ENCODE data around the gene HPN. TPM values are rescaled to one million over a fixed set of nuclear protein-coding genes. Genes with fewer than 3 reads are reported as not detected.
A peak's percentile ranks its signal among the peaks of the same experiment; 100 is the strongest.

Gene HPN
- total RNA-seq, 4 donors from 2014 or later, result 0.26 to 2.7 (median 0.68) TPM

DNA sequence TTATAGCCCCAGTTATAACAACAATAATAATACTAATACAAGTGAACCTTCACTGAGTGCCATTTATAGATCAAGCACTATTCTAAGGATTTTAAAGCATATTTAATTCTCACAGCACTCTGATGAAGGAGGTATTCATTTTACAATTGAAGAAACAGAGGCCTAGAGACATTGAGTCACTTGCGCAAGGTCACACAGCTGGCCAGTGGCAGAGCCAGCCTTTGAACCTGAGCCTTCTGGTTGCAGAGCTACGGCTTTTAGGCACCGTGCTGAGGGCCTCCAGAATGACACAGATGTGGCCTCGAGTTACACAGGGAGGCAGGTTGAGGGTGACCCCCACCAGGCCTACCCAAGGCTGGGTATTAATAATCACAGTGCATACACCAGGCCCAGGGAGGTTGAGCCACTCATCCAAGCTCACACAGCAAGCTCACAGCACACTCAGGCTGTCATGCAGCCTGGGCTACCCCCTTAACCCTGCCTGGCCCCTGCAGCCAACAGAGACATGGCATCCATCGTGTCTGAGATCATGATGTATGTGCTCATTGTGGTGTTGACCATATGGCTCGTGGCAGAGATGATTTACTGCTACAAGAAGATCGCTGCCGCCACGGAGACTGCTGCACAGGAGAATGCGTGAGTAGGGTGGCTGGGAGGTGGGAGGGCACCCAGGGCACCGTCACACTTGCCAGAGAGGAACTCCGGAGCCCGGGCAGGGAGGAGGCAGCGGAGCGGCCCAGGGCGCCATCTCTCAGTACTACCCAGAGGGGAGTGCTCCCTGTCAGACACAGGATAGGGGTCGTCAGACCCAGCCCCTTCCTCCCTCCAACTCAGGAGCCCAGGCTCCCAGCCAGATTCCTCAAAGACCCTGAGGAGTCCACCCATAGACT, 2.7 kb upstream of the HPN start:
- H3K27me3 ChIP-seq, result no peaks in the 10 kb centered on the region
- no peak for DNase-seq
- no peak overlapping the region for H3K4me3 ChIP-seq
- H3K9me3 ChIP-seq, result no peaks in the 10 kb centered on the region
- H3K36me3 ChIP-seq, result no peaks in the 10 kb centered on the region
- peak overlapping the region; percentile 6 to 41 for H3K27ac ChIP-seq
- TF ChIP-seq CTCF (IDR thresholded peaks at IDR 0.05) (no peak), POLR2A (IDR thresholded peaks at IDR 0.05) (no peak)
- peaks cover 0 to 12% of the 10 kb centered on the region in 2 donors for H3K4me1 ChIP-seq
- intact Hi-C loops (cut with DNase I; ENCODE audit: low total_unique reads), result no loop called here

DNA sequence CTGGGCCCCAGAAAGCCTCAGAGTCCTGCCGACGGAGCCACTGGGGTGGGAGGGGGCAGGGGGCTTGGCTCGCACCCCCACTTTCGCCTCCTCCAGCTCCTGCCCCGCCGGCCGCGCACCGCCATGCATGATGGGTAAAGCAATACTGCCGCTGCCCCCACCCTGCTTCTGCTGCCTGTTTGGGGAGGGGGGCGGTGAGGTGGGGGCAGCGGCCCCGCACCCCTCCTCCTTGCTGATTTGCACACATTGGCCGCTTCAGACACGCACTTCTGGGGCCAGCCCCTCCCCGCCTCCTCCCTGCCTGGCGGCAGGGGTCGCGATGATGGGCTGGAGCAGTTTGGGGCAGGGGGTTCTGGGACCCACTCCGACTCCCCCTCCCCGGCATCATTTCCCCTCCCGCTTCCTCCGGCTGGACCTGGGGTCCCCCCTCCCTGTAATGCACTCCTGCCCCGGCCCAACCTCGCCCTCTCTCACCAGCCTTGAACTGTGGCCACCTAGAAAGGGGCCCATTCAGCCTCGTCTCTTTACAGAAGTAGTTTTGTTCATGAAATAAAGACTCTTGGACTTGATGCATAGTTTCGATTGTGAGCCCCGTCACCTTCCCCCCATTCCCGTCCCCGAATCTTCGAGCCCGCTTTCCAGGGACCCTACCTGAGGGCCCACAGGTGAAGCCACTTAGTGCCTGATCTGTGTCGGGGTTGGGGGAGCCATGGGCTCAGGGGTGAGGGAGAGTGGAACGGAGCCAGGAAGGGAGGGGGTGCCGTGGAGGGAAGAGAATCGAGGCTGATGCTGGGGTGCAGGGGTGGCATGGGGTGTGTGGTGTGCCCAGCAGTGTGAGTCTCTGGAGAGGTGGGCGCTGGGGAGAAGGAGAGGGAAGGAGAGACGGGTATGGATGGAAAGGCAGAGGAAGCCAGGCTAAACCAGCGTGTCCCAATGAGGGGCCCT, 1.4 kb upstream of the HPN start:
- Histone ChIP-seq H3K36me3 (no peaks in the 10 kb centered on the region), H3K4me1 (peaks cover 0 to 12% of the 10 kb centered on the region in 2 donors), H3K27ac (peak overlapping the region; percentile 53 to 69), H3K9me3 (no peaks in the 10 kb centered on the region), H3K4me3 (no peak overlapping the region), H3K27me3 (no peaks in the 10 kb centered on the region)
- intact Hi-C loops (cut with DNase I; ENCODE audit: low total_unique reads), result no loop called here
- TF ChIP-seq CTCF (IDR thresholded peaks at IDR 0.05), result no peak
- TF ChIP-seq POLR2A (IDR thresholded peaks at IDR 0.05), result no peak
- no peak for DNase-seq

GRCh38 chr19:35040826-35041547, 534 bp upstream of the HPN start:
- peak; percentile 78 to 86 for DNase-seq
- Histone ChIP-seq H3K27ac (peak overlapping the region; percentile 53 to 69), H3K4me3 (no peak overlapping the region), H3K9me3 (no peaks in the 10 kb centered on the region), H3K27me3 (no peaks in the 10 kb centered on the region), H3K36me3 (no peaks in the 10 kb centered on the region), H3K4me1 (peaks cover 0 to 12% of the 10 kb centered on the region in 2 donors)
- TF ChIP-seq CTCF (IDR thresholded peaks at IDR 0.05), result no peak
- no peak for TF ChIP-seq POLR2A (IDR thresholded peaks at IDR 0.05)
- intact Hi-C loops (cut with DNase I; ENCODE audit: low total_unique reads), result no loop called here

GRCh38 chr19:35042056-35042730, 672 bp downstream of the HPN start:
- Histone ChIP-seq H3K9me3 (no peaks in the 10 kb centered on the region), H3K4me3 (no peak overlapping the region), H3K27me3 (no peaks in the 10 kb centered on the region), H3K36me3 (no peaks in the 10 kb centered on the region), H3K27ac (peak overlapping the region in 1 of 2 donors; percentile 20), H3K4me1 (peaks cover 0 to 12% of the 10 kb centered on the region in 2 donors)
- TF ChIP-seq POLR2A (IDR thresholded peaks at IDR 0.05), result no peak
- TF ChIP-seq CTCF (IDR thresholded peaks at IDR 0.05), result no peak
- intact Hi-C loops (cut with DNase I; ENCODE audit: low total_unique reads), result no loop called here
- no peak for DNase-seq

All from uterus (tissue), 4 donors.